LHCN-M2 (cell line): Measurements from ENCODE around the gene LRRC75B. TPM values are rescaled to one million over a fixed set of nuclear protein-coding genes. Genes with fewer than 3 reads are reported as not detected.
"Not testable (repeated sequence)": the region's sequence is repeated elsewhere in the genome, so short reads cannot be mapped to it uniquely, and the experiment has no call there.

Experiments
- DNase-seq: peaks from one replicate; pipeline ENCODE4 v3.0.0-alpha.2; 2012; ENCODE audit warnings: low read depth
- total RNA-seq: library from RNA; depleted of rRNA; stranded (reverse); fragments of >200 nt; gene quantifications from 2 replicates; pipeline ENCODE4 v1.2.3, GENCODE V29; 2014; rRNA removed

The LRRC75B gene
- total RNA-seq, 1 experiment from 2014 or later, result 7.2 TPM

- DNase-seq, result peak; percentile 98
These were observed 37.5 kb downstream of the LRRC75B start, which contains the start of gene SNRPD3 for GRCh38 chr22:24555165-24556039. Gene SNRPD3 (plus strand): TSS chr22:24555999. CDS start chr22:24557675, 1,676 bp downstream.

- DNase-seq, result peak; percentile 34
These were observed 38.3 kb downstream of the LRRC75B start, which contains the start of gene GUCD1 for GRCh38 chr22:24554313-24555164. Gene GUCD1 (minus strand): TSS chr22:24555138. CDS start chr22:24554991, 147 bp downstream.

GRCh38 chr22:24553597-24554312 is 39.1 kb downstream of the LRRC75B start:
- DNase-seq, result no peak

GRCh38 chr22:24552503-24553286 is 40.2 kb downstream of the LRRC75B start:
- not testable (repeated sequence) for DNase-seq

GRCh38 chr22:24550902-24551435 is 41.9 kb downstream of the LRRC75B start:
- no peak for DNase-seq

GRCh38 chr22:24550028-24550901 is 42.6 kb downstream of the LRRC75B start:
- no peak for DNase-seq

GRCh38 chr22:24548812-24549211 is 44.1 kb downstream of the LRRC75B start:
- DNase-seq, result no peak

- no peak for DNase-seq
These were observed 49.1 kb downstream of the LRRC75B start for GRCh38 chr22:24543679-24544243.

GRCh38 chr22:24543185-24543601 is 49.7 kb downstream of the LRRC75B start:
- no peak for DNase-seq

GRCh38 chr22:24542641-24543040 is 50.2 kb downstream of the LRRC75B start:
- DNase-seq, result peak; percentile 72

- no peak for DNase-seq
These were observed 51.0 kb downstream of the LRRC75B start for GRCh38 chr22:24541681-24542515.

- DNase-seq, result no peak
These were observed 52.4 kb downstream of the LRRC75B start for GRCh38 chr22:24540470-24540869.

GRCh38 chr22:24536089-24536488 is 56.8 kb downstream of the LRRC75B start:
- DNase-seq, result peak; percentile 75

Other genes starting within 250 kb of the LRRC75B start
- gene ADORA2A, start 165.5 kb downstream of the LRRC75B start, total RNA-seq, result 0.06 and 0.92 TPM in 2 replicates
- gene UPB1, start 97.7 kb downstream of the LRRC75B start, total RNA-seq, result not detected in 2 replicates
- gene GUCD1, start 37.9 kb downstream of the LRRC75B start, total RNA-seq, result 145 and 163 TPM in 2 replicates
- gene SNRPD3, start 37.1 kb downstream of the LRRC75B start, total RNA-seq, result 133 TPM in 2 replicates
- gene GGT1, start 10.1 kb upstream of the LRRC75B start, total RNA-seq, result 1.1 and 2.5 TPM in 2 replicates
- gene PIWIL3, start 181.6 kb upstream of the LRRC75B start, total RNA-seq, result not detected in 2 replicates
- not detected in 2 replicates for gene SGSM1, start 213.1 kb upstream of the LRRC75B start, total RNA-seq